Forelimb muscle (tissue), 1 donor: ENCODE data around the gene TNS3. TPM values are rescaled to one million over a fixed set of nuclear protein-coding genes. Genes with fewer than 3 reads are reported as not detected.
A peak's percentile ranks its signal among the peaks of the same experiment; 100 is the strongest.

Experiments
- DNase-seq: peaks from one replicate; pipeline ENCODE4 v3.0.0-alpha.2; 2013; ENCODE audit warnings: low read depth
- polyA plus RNA-seq: library from polyadenylated mRNA; unstranded; fragments of 120-200 nt; gene quantifications from one replicate; pipeline ENCODE4 v1.2.1, GENCODE V29; 2013; ENCODE audit not compliant: insufficient read length

The TNS3 gene
- polyA plus RNA-seq, 1 donor: 21.3 TPM

DNA sequence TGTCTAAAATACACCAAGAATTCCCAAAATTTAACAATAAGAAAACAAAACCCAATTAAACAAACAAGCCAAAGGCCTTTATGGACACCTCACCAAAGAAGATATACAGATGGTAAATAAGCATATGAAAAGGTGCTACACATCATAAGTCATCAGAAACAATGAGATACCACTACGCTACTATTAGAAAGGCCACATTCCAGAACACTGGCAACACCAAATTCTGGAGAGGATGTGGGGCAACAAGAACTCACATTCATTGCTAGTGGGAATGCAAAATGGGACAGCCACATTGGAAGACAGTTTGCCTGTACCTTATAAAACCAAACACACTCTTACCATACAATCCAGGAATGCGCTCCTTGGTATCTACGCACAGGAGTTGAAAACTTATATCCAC, 291.4 kb downstream of the TNS3 start:
- DNase-seq: no peak

- no peak for DNase-seq
Observed at GRCh38 chr7:47288060-47288459, 293.9 kb downstream of the TNS3 start.

GRCh38 chr7:47285860-47286491, 295.9 kb downstream of the TNS3 start:
- DNase-seq: peak; percentile 19

DNA sequence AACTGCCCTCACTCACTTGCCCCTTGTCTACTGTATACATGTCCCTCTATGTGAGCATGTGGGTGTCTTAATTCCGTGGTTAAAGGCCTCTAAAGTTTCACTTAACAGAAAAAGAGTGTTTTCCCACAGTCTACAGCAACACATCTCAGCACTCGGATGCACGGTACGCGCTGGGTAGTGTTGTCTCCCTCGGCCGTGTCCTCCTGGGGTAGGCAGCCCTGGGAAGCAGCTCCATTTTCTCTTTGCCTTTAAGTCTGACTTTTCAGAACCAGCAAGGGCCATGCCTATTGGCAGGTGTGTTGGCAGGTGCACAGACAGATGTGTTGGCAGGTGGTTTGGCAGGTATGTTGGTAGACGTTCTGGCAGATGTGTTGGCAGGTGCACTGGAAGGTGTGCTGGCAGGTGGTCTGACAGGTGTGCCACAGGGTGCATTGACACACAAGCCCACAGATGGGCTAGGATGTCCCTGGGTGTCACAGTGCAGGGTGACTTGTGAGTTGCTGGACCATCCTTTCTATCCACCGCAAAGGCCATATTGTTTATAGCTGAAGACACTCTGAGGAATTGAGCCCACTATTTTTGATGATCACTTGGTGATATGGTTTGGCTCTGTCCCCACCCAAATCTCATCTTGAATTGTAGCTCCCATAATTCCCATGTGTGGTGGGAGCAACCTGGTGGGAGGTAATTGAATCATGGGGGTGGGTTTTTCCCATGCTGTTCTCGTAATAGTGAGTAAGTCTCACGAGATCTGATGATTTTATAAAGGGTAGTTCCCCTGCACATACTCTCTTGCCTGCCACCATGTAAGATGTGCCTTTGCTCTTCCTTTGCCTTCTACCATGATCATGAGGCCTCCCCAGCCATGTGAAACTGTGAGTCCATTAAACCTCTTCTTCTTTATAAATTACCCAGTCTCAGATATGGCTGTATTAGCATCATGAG, 296.9 kb downstream of the TNS3 start:
- no peak for DNase-seq

DNA sequence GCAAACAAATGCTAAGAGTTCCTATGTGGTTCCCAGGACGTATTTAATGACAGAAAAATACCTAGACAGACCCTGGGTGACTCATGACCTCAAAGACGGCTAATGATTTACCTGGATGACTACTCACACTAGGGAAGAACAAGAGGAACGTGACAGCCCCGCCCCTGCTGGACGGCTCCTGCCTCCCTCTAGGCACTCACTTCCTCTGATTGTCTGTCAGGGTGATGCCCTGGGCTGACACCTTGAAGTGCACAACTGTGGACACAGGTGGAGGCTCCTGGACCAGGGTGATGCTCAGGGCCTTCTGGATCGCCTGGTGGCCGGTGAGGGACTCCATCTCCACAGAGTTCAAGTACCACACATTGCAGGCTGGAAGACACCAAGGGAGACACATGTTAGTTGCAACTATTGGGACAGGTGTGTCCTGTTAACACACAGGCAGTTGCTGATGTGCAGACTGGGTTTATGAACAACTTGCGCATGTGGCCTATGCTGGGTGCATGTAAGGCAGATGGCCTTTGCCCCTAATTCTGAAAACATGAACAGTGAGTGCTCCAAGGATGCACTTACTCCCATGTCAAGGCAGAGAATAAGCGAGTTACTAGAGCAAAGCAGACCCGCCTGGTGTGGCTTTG, 298.3 kb downstream of the TNS3 start:
- DNase-seq: no peak

- DNase-seq: no peak
Observed at GRCh38 chr7:47282790-47283496, 299.0 kb downstream of the TNS3 start.

GRCh38 chr7:47281966-47282643, 299.8 kb downstream of the TNS3 start:
- DNase-seq: no peak

GRCh38 chr7:47281161-47281560, 300.8 kb downstream of the TNS3 start:
- no peak for DNase-seq

GRCh38 chr7:47280114-47280513, 301.8 kb downstream of the TNS3 start:
- DNase-seq: no peak

GRCh38 chr7:47278043-47278442, 303.9 kb downstream of the TNS3 start:
- DNase-seq: no peak

DNA sequence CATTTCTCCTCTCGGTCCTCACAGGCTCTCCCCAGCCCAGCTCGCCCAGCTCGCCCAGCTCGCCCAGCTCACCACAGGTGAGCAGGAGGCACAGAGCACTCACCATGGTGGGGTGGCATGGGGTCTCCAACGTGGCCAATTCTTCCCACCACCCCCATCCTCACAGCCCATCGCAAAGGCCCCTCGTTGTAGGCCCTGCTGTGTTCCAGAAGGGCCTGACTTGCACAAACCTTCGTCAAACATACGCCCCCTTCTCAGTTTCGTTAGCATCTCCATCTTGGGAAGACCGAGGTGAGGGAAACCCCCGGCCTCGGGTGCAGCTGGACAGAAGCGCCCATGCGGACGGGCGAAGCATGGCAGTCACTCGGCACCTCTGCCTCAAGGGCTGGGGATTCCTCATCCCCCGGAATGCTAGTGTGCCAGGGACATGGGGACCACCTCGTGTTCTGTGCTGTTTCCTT, 304.6 kb downstream of the TNS3 start:
- no peak for DNase-seq

- no peak for DNase-seq
Observed at GRCh38 chr7:47273974-47274766, 307.7 kb downstream of the TNS3 start.

- DNase-seq: no peak
Observed at GRCh38 chr7:47273088-47273487, 308.8 kb downstream of the TNS3 start.

DNA sequence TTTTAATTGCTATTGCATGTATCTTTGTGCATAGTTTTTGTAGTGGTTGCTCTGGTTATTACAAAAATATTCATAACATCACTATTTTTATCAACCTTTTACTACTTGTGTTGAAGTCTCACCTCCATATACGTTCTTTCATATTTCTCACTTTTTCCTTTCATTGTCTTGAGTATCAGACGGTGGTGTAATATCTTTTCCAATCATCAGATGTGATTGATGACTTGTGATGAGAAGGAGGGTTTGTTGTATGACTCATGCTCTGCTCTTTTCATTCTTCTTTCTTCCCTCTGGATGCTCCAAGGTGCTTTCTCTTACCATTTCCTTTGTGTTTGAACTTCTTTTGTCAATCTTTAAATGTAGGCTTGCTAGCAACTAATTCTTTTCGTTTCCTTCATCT, 310.2 kb downstream of the TNS3 start:
- DNase-seq: no peak

DNA sequence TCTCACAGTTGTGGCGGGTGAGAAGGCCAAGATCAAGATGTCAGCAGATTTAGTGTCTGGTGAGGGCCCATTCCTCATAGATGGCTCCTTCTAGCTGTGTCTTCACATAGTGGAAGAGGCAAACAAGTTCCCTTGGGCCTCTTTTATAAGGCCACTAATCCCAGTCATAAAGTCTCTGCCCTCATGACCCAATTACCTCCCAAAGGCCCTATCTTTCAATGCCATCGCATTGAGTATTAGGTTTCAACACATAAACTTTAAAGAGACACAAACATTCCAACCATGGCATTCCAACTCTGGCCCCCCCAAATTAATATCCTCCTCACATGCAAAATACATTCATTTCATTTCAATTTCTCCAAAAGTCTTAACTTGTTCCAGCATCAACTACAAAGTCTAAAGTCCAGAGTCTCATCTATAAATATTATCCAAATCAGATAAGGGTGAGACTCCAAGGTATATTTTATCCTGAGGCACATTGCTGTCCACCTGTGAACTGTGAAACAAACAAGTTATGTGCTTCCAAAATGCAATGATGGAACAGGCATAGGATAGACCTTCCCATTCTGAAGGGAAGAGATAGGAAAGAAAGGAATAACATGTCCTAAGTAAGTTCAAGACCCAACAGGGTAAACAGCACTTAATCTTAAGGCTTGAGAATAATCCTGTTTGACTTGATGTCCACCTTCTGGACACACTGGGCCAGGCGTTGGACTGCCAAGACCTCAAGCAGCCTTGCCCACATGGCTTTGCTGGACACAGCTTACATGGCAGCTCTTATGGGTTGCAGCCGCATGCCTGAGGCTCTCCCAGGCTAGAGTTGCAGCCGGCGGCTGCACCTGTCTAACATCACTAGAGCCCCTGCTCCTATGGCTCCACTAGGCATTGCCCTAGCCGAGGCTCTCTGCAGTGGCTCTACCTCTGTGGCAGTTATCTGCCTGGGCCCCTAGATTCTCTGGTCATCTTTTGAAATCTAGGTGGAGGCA, 312.8 kb downstream of the TNS3 start:
- no peak for DNase-seq

DNA sequence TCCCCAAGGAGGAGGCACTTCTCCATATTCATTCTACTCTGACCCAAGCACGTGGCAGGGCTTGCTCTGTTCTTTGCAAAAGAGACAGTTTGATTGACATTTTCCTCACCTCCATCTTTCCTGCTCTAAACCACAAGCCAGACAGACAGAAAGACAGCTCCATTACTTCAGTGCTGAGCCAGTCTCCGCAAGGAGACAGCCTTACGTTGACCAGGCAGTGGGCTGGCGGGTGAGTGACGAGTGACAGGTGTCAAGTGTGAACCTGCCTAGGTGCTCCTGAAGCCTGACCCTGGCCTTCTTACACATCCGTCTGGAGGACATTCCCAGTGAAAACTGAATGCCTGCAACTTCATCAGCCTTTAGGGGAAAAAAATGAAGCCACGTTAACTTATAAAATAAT, 314.6 kb downstream of the TNS3 start:
- DNase-seq: no peak

GRCh38 chr7:47266799-47267198, 315.1 kb downstream of the TNS3 start:
- no peak for DNase-seq

DNA sequence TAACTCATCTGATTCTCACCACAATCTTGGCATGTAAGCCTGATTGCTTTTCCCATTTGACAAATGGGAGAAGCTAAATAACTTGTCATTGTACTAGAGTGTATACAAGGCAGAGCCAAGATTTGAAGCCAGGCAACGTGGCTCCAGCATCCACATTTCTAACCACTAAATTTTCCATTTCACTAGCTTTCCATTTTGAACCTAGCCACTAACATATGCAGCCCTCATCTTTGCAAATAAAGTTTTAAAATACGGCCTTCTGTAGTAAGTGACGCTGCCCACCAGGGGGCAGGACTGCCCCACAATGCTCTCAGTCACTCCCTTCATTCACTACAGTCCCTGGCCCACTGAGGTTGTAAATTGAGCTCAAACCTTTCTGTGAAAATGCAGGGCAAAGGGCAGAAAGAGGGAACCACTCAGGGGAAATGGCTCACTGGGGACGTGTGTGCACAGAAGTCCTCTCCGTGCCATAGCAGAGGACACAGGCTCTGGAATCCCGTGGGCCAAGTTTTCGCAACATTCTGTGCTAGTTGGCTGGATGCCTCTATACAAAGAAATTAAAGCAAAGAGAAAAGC, 315.7 kb downstream of the TNS3 start:
- no peak for DNase-seq

DNA sequence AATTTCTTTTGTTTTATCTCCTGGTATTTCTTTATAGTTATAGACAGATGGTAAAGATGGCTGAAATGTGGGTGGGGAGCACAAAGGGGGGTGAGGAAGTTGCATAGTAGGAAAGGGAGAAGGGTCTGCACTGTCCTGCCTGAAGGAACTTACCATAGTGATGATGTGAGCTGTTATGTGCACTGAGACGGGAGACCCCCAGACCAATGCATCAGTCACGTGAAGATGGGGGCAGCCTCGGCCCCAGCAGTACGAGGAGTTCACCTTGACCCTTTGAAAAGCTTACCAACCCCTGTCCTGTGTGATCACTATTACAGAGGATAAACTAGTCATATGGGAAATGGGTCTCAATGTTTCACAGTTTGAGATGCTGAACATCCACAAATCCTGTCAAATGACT, 316.3 kb downstream of the TNS3 start:
- no peak for DNase-seq
